Activated CD4-positive, alpha-beta memory T cell treated with anti-CD3 and anti-CD28 coated beads for 36 hours (primary cell): ENCODE measurements around the gene TMEM151B. TPM values are rescaled to one million over a fixed set of nuclear protein-coding genes. Genes with fewer than 3 reads are reported as not detected.
A peak's percentile ranks its signal among the peaks of the same experiment; 100 is the strongest.

Experiments
- CTCF ChIA-PET: fragments of 350-600 bp; sonication (Branson Sonifier 250); formaldehyde crosslinking; loops from one replicate; lab custom pipeline; 2021; ENCODE audit warnings: antibody characterized with exemption, inconsistent platforms; lab: Charles Lee
- POLR2A ChIA-PET: fragments of 350-600 bp; sonication (Branson Sonifier 250); formaldehyde crosslinking; loops from one replicate; lab custom pipeline; 2021; ENCODE audit warnings: antibody characterized with exemption; lab: Charles Lee
- DNase-seq: peaks from one replicate; pipeline ENCODE4 v3.0.0-alpha.2; 2020
- H3K27ac Mint-ChIP-seq: one replicate; pipeline ENCODE4 v1.8.0; 2021; ENCODE audit warnings: mixed read lengths
- H3K27me3 Mint-ChIP-seq: one replicate; pipeline ENCODE4 v1.8.0; 2021; ENCODE audit warnings: mixed read lengths
- H3K36me3 Mint-ChIP-seq: one replicate; pipeline ENCODE4 v1.8.0; 2021; ENCODE audit warnings: mixed read lengths
- H3K4me1 Mint-ChIP-seq: one replicate; pipeline ENCODE4 v1.8.0; 2021; ENCODE audit warnings: low read depth, mixed read lengths
- H3K4me3 Mint-ChIP-seq: one replicate; pipeline ENCODE4 v1.8.0; 2021; ENCODE audit warnings: mild to moderate bottlenecking, mixed read lengths
- H3K9me3 Mint-ChIP-seq: one replicate; pipeline ENCODE4 v1.8.0; 2021; ENCODE audit warnings: mixed read lengths
- intact Hi-C: fragments of 100-400 bp; cut with micrococcal nuclease; formaldehyde crosslinking; loops from one replicate; pipeline ENCODE4 v1.15.1; 2023
- total RNA-seq, 2 experiments: library from RNA; stranded (reverse); gene quantifications; one replicate each; pipeline ENCODE4 v1.2.3, GENCODE V29; 2021

TMEM151B gene
- total RNA-seq, 2 experiments from 2014 or later, result 0.07 to 0.12 TPM

DNA sequence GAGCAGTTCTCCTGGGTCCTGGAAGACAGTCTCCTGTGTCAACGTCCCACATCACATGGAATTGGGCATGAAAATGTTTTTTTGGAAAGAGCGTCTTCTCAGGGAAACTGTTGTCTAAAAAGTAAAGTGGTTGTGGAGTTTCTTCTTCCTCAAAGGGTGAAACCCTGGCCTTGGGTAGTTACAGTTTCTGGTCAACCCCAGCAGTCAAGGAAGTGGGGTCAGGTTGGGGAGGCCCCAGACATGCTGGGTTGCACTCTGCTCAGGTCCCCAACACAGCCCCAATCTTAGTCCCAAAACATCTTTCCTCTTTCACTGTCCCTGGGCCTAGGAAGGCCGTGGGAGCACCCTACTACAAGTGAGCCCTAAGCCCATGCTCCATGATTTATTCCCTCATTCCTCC is 3.9 kb upstream of the TMEM151B start:
- intact Hi-C loops, result no loop called here
- Mint-ChIP-seq H3K4me1 (peaks cover 45% of the 10 kb centered on the region), H3K27me3 (peaks cover 22% of the 10 kb centered on the region), H3K4me3 (peak overlapping the region; percentile 43), H3K36me3 (peaks cover 19% of the 10 kb centered on the region), H3K9me3 (no peaks in the 10 kb centered on the region), H3K27ac (peak overlapping the region; percentile 67)
- ChIA-PET CTCF (interaction anchor here (0.9 to 5.8 kb wide), 14 partner anchors 10 to 203 kb away, joined by 3 to 184 read pairs (median 6); partner anchors contain the start of genes AARS2, CDC5L, SLC35B2 and SPATS1), POLR2A (interaction anchor here (1.3 kb wide), 1 partner anchor 19 kb away, joined by 6 read pairs; the partner anchor contains the start of gene HSP90AB1)
- DNase-seq, result no peak

DNA sequence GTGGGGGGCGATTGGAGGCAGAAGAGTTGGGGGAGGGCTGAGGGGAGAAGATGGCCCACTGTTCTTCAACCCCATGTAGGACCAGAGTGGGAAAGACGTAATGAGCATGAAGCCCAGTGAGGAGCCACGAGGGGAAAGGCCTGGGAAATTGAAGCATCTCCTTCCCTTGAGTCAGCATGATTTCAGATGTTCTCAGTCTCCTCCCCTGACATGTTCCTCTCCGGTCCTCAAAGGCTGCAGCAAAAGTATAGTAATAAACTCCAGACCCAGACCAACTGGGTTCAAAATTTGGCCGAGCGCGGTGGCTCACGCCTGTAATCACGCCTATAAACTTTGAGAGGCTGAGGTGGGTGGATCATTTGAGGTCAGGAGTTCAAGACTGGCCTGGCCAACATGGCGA is 3.0 kb upstream of the TMEM151B start:
- H3K4me1 Mint-ChIP-seq, result peaks cover 41% of the 10 kb centered on the region
- H3K4me3 Mint-ChIP-seq, result no peak overlapping the region
- H3K9me3 Mint-ChIP-seq, result no peaks in the 10 kb centered on the region
- no peak overlapping the region for H3K27ac Mint-ChIP-seq
- ChIA-PET CTCF (interaction anchor here (0.5 to 5.8 kb wide), 18 partner anchors 10 to 202 kb away, joined by 3 to 184 read pairs (median 7); partner anchors contain the start of genes AARS2, SLC35B2 and SPATS1), POLR2A (interaction anchor here (1.3 kb wide), 1 partner anchor 20 kb away, joined by 6 read pairs; the partner anchor contains the start of gene HSP90AB1)
- no peak for DNase-seq
- H3K27me3 Mint-ChIP-seq, result peaks cover 29% of the 10 kb centered on the region
- H3K36me3 Mint-ChIP-seq, result peaks cover 18% of the 10 kb centered on the region
- intact Hi-C loops, result no loop called here

DNA sequence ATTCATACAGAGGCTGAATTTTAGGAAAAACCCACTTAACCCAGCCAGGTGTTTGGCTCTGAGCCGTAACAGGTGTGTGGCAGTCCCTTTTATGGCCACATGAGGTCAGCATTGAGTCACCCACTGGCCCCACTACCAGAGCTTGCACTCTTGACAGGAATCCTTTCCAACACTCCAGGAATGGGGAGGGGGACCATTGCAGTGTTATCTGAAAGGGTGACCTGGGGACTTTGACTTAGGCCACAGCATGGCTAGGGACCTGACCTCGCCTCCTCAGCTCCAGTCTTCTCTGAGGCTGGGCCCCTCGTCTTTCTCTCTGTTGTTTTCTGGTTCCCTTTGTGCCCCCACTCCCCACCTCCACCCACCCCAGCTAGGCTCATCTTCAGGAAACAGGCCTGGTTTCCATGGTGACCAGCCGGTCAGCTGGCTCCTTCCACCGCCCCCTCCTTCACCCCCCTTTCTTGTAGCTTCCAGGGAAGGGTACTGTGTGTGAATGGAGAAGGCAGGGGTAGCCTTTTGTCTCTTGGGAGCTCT is 2.1 kb upstream of the TMEM151B start:
- peaks cover 37% of the 10 kb centered on the region for H3K27me3 Mint-ChIP-seq
- peaks cover 9% of the 10 kb centered on the region for H3K36me3 Mint-ChIP-seq
- peaks cover 31% of the 10 kb centered on the region for H3K4me1 Mint-ChIP-seq
- H3K4me3 Mint-ChIP-seq, result no peak overlapping the region
- ChIA-PET POLR2A (interaction anchor here (1.0 to 1.4 kb wide), 4 partner anchors 21 to 187 kb away, joined by 3 to 6 read pairs (median 3); partner anchors contain the start of genes AARS2 and HSP90AB1), CTCF (interaction anchor here (0.6 to 5.8 kb wide), 38 partner anchors 10 to 339 kb away, joined by 3 to 184 read pairs (median 4); partner anchors contain the start of genes AARS2, HSP90AB1, SLC29A1 and SLC35B2)
- peak; percentile 77 for DNase-seq
- no peak overlapping the region for H3K27ac Mint-ChIP-seq
- intact Hi-C loops, result loop anchor here (1.0 to 2.0 kb wide), 4 partner anchors 36 to 188 kb away; partner anchors contain the start of gene AARS2
- no peaks in the 10 kb centered on the region for H3K9me3 Mint-ChIP-seq

DNA sequence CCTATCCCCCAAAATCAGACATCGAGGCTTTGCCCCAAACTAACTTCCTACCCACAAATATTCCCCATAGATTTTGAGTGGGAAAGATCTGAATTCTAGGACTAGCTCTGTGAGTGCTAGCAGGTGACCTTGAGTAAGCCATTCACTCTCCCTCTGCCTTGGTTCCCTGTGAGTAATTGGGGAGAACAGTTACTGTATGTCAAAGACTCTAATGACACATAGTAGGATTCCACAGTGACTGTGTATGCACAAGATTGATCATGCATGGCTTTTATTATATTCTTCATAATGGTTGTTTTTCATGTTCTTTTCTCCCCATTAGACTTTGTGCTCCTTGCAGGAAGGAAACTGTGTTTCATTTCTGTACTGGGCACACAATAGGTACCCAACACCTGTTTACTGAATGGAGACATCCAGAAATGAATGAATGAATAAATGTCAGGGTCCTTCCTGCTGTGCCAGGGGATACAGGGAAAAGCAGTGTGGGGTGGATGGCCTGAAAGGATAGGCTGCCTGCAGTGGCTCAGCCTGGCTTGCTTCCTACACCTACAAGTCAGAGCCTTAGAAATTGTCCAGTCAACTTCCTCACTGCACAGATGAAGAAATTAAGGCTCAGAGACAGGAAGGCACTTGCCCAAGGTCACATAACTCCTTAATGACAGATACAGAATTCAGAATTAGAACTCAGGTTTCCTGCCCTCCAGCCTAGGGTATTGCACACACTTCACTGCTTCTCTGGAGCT is 901 bp upstream of the TMEM151B start:
- H3K9me3 Mint-ChIP-seq, result no peaks in the 10 kb centered on the region
- CTCF ChIA-PET, result interaction anchor here (0.8 to 5.8 kb wide), 17 partner anchors 13 to 187 kb away, joined by 3 to 184 read pairs (median 7); partner anchors contain the start of genes AARS2, SLC29A1 and SLC35B2
- DNase-seq, result no peak
- intact Hi-C loops, result loop anchor here (2.0 kb wide), 1 partner anchor 43 kb away; the partner anchor contains the start of gene AARS2
- H3K27me3 Mint-ChIP-seq, result peaks cover 46% of the 10 kb centered on the region
- POLR2A ChIA-PET, result interaction anchor here (1.2 kb wide), 1 partner anchor 43 kb away, joined by 3 read pairs; the partner anchor contains the start of gene AARS2
- H3K27ac Mint-ChIP-seq, result no peak overlapping the region
- H3K4me1 Mint-ChIP-seq, result peaks cover 26% of the 10 kb centered on the region
- H3K36me3 Mint-ChIP-seq, result no peaks in the 10 kb centered on the region
- H3K4me3 Mint-ChIP-seq, result peak overlapping the region; percentile 46

DNA sequence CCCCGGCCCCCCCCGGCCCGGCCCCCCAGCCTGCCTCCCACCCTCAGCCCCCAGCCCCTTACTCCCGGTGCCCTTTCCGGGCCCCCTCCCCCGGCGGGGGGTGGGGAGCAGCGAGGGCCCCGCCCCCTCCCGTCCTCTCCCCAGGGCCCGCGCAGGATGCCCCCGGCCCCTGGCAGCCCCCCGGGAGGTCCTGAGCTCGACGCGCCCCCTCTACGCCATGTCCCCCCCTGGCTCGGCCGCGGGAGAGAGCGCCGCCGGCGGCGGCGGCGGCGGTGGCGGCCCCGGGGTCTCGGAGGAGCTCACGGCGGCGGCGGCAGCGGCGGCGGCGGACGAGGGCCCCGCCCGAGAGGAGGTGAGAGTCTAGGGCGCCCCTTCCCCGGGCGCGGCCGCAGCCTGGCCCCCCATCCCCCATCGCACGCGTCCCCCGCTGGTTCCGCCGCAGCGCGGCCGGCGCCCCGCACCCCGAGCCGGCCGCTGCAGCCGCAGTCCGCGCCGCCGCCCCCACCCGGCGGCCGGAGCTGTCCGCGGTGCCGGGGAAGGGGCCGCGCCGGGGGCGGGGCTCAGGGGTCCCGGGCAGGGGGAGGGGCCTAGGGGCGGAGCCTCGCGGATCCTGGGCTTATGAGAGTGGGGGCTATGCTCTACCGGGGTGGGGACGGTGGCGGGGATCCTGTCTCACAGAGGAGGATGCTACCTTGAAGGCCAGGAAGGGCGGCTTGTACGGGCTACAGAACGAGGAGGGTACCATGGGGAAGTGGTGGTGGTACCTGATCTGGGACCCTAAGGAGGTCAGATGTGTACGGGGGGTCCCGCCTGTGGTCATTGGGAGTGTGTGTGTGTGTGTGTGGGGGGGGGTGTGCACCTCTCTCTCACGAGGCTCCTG is 516 bp downstream of the TMEM151B start:
- no peaks in the 10 kb centered on the region for H3K36me3 Mint-ChIP-seq
- no peak overlapping the region for H3K27ac Mint-ChIP-seq
- H3K4me3 Mint-ChIP-seq, result peak overlapping the region; percentile 26
- H3K27me3 Mint-ChIP-seq, result peaks cover 50% of the 10 kb centered on the region
- ChIA-PET POLR2A (interaction anchor here (1.0 kb wide), 1 partner anchor 42 kb away, joined by 3 read pairs; the partner anchor contains the start of gene AARS2), CTCF (interaction anchor here (0.9 to 5.2 kb wide), 5 partner anchors 14 to 66 kb away, joined by 3 to 184 read pairs (median 4); partner anchors contain the start of genes AARS2 and SLC29A1)
- H3K4me1 Mint-ChIP-seq, result peaks cover 28% of the 10 kb centered on the region
- intact Hi-C loops, result no loop called here
- DNase-seq, result no peak
- H3K9me3 Mint-ChIP-seq, result no peaks in the 10 kb centered on the region

DNA sequence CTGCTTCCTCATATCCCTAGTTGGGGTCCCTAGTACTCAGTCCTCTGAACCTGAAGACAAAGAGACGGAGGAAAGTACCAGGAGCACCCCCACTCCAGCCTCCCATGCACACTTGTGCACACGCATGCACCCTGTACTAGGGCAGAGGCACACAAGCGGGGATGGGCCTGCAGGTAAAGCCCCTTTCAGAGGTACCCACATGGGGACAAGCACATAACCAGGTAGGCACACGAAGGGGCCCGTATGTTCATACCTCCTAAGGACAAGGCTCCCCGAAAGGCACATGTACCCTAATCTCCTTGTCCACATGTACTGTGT is 1.1 kb downstream of the TMEM151B start:
- POLR2A ChIA-PET, result no interaction called here
- Mint-ChIP-seq H3K4me1 (peaks cover 24% of the 10 kb centered on the region), H3K27me3 (peaks cover 50% of the 10 kb centered on the region), H3K36me3 (no peaks in the 10 kb centered on the region), H3K4me3 (peak overlapping the region; percentile 26), H3K27ac (no peak overlapping the region), H3K9me3 (no peaks in the 10 kb centered on the region)
- intact Hi-C loops, result no loop called here
- no peak for DNase-seq
- CTCF ChIA-PET, result interaction anchor here (1.2 to 5.2 kb wide), 3 partner anchors 27 to 66 kb away, joined by 3 to 184 read pairs (median 6); partner anchors contain the start of gene SLC29A1

DNA sequence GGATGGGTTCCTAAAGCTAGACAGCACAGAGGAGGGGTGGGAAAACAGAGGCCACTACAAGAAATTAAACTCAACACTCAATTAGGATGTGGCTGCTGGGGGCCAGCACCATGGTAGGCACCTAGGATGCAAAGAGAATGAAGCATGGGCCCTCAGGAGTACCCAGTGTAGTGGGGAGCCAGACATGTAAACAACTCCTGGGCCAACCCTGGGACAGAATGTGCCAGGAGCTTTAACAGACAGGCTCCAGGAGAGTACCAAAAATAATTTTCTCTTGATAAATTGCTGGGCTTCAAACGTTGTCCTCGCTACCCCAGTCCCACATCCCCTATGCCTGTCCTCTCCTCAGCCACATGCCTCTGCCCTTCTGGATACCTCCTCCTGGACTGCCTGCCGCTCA is 1.7 kb downstream of the TMEM151B start:
- no peak overlapping the region for H3K4me3 Mint-ChIP-seq
- ChIA-PET POLR2A (no interaction called here), CTCF (interaction anchor here (0.6 kb wide), 1 partner anchor 151 kb away, joined by 3 read pairs; no protein-coding TSS in a partner anchor)
- DNase-seq, result no peak
- intact Hi-C loops, result no loop called here
- H3K27ac Mint-ChIP-seq, result no peak overlapping the region
- peaks cover 20% of the 10 kb centered on the region for H3K4me1 Mint-ChIP-seq
- peaks cover 54% of the 10 kb centered on the region for H3K27me3 Mint-ChIP-seq
- H3K36me3 Mint-ChIP-seq, result no peaks in the 10 kb centered on the region
- no peaks in the 10 kb centered on the region for H3K9me3 Mint-ChIP-seq

DNA sequence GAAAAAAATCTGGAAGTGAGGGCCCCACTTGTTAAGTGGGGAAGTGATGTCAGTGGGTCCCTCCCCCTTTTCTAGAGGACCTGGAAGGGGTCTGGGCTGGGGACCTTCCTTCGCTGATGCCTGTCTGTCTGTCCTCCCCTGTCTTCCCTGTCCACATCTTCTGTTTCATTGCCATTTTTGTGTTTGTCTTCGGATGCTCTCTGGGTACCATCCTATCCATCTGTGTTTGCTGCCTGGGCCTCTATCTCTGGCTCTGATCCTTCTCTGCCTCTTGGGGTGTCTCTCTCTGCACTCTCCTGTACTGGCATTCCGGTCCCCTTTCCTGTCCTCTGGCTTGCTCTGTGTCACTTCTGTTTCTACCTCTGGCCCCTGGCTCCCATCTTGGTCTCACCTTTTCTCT is 2.3 kb downstream of the TMEM151B start:
- H3K4me1 Mint-ChIP-seq, result peaks cover 20% of the 10 kb centered on the region
- no peaks in the 10 kb centered on the region for H3K9me3 Mint-ChIP-seq
- DNase-seq, result no peak
- H3K36me3 Mint-ChIP-seq, result no peaks in the 10 kb centered on the region
- intact Hi-C loops, result no loop called here
- H3K27ac Mint-ChIP-seq, result no peak overlapping the region
- ChIA-PET POLR2A (no interaction called here), CTCF (interaction anchor here (0.6 kb wide), 1 partner anchor 152 kb away, joined by 3 read pairs; no protein-coding TSS in a partner anchor)
- peaks cover 60% of the 10 kb centered on the region for H3K27me3 Mint-ChIP-seq
- H3K4me3 Mint-ChIP-seq, result no peak overlapping the region

DNA sequence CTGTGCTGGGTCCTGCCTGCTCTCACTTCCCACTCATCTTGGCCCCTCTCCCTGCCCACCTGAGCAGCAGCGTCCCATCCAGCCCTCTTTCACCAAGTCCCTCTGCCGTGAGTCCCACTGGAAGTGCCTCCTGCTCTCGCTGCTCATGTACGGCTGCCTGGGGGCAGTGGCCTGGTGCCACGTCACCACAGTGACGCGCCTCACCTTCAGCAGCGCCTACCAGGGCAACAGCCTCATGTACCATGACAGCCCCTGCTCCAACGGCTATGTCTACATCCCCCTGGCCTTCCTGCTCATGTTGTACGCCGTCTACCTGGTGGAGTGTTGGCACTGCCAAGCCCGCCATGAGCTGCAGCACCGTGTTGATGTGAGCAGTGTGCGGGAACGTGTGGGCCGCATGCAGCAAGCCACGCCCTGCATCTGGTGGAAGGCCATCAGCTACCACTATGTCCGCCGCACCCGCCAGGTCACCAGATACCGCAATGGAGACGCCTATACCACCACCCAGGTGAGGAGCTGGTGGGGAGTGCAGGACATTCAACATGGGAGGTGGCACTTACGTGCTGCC is 2.8 kb downstream of the TMEM151B start:
- Mint-ChIP-seq H3K27ac (no peak overlapping the region), H3K4me1 (peaks cover 20% of the 10 kb centered on the region)
- CTCF ChIA-PET, result no interaction called here

DNA sequence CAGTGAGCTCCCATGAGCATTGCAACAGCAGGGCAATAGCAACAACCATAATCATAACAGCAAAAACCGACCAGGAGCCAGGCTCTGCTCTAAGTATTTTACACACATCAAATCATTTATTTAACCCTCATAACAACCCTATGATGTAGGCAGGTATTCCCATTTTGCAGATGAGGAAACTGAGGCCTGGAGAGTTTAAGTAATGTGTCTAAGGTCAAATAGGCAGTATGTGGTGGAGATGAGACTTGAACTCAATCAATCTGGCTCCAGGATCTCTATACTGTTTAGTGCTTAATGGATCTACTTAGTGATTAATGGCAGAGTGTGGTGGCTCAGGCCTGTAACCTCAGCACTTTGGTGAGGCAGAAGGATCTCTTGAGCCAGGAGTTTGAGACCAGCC is 3.4 kb downstream of the TMEM151B start:
- ChIA-PET POLR2A (no interaction called here), CTCF (interaction anchor here (1.2 kb wide), 1 partner anchor 39 kb away, joined by 3 read pairs; the partner anchor contains the start of gene AARS2)
- Mint-ChIP-seq H3K27me3 (peaks cover 63% of the 10 kb centered on the region), H3K27ac (no peak overlapping the region), H3K9me3 (no peaks in the 10 kb centered on the region), H3K4me1 (peaks cover 19% of the 10 kb centered on the region), H3K4me3 (no peak overlapping the region), H3K36me3 (no peaks in the 10 kb centered on the region)
- intact Hi-C loops, result no loop called here
- no peak for DNase-seq

More for the DNA sequence above, 2.8 kb downstream of the TMEM151B start:
- DNase-seq, result no peak
- peaks cover 65% of the 10 kb centered on the region for H3K27me3 Mint-ChIP-seq
- no peaks in the 10 kb centered on the region for H3K36me3 Mint-ChIP-seq
- intact Hi-C loops, result no loop called here
- POLR2A ChIA-PET, result no interaction called here
- no peak overlapping the region for H3K4me3 Mint-ChIP-seq
- H3K9me3 Mint-ChIP-seq, result no peaks in the 10 kb centered on the region

DNA sequence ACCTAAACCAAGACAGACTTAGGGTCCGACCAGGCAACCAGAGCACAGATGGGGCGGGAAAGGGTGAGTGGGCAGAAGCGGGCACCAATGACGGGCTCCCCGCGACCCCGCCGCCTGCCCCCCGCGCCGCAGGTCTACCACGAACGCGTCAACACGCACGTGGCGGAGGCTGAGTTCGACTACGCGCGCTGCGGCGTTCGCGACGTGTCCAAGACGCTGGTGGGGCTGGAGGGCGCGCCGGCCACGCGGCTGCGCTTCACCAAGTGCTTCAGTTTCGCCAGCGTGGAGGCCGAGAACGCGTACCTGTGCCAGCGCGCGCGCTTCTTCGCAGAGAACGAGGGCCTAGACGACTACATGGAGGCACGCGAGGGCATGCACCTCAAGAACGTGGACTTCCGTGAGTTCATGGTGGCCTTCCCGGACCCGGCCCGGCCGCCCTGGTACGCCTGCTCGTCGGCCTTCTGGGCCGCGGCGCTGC is 5.1 kb downstream of the TMEM151B start:
- no peak for DNase-seq
- peaks cover 4% of the 10 kb centered on the region for H3K4me1 Mint-ChIP-seq
- H3K9me3 Mint-ChIP-seq, result no peaks in the 10 kb centered on the region
- CTCF ChIA-PET, result interaction anchor here (0.6 to 3.2 kb wide), 4 partner anchors 13 to 64 kb away, joined by 3 to 15 read pairs (median 3); no protein-coding TSS in a partner anchor
- H3K36me3 Mint-ChIP-seq, result no peaks in the 10 kb centered on the region
- POLR2A ChIA-PET, result no interaction called here
- peaks cover 55% of the 10 kb centered on the region for H3K27me3 Mint-ChIP-seq
- no peak overlapping the region for H3K27ac Mint-ChIP-seq
- intact Hi-C loops, result no loop called here
- H3K4me3 Mint-ChIP-seq, result no peak overlapping the region
